ENCODE results near the gene TRIM54.
"Not testable (repeated sequence)": the region's sequence is repeated elsewhere in the genome, so short reads cannot be mapped to it uniquely, and the experiment has no call there.

Gene TRIM54

GRCh38 chr2:27313882-27314645 lies 31.8 kb downstream of the TRIM54 start:
- no peak for DNase-seq (ENCODE audit: low spot score)

- DNase-seq (ENCODE audit: low spot score), result no peak
Measured at GRCh38 chr2:27314709-27315108, 32.5 kb downstream of the TRIM54 start.

GRCh38 chr2:27315122-27315521 lies 32.9 kb downstream of the TRIM54 start:
- no peak for DNase-seq (ENCODE audit: low spot score)

- DNase-seq (ENCODE audit: low spot score), result no peak
Measured at GRCh38 chr2:27316655-27317412, 34.6 kb downstream of the TRIM54 start.

GRCh38 chr2:27319839-27320238 lies 37.6 kb downstream of the TRIM54 start:
- not testable (repeated sequence) for DNase-seq (ENCODE audit: low spot score)

GRCh38 chr2:27320958-27321543 lies 38.8 kb downstream of the TRIM54 start:
- DNase-seq (ENCODE audit: low spot score), result peak; percentile 19

- DNase-seq (ENCODE audit: low spot score), result no peak
Measured at GRCh38 chr2:27322301-27322765, 40.1 kb downstream of the TRIM54 start.

- DNase-seq (ENCODE audit: low spot score), result peak; percentile 92
Measured at GRCh38 chr2:27322766-27323595, 40.8 kb downstream of the TRIM54 start, which contains the start of gene MPV17. MPV17 (minus strand) TSS chr2:27323097; CDS start chr2:27322517, 580 bp downstream.

- peak; percentile 19 for DNase-seq (ENCODE audit: low spot score)
Measured at GRCh38 chr2:27323596-27324285, 41.5 kb downstream of the TRIM54 start.

GRCh38 chr2:27324720-27325119 lies 42.5 kb downstream of the TRIM54 start:
- DNase-seq (ENCODE audit: low spot score), result no peak

- DNase-seq (ENCODE audit: low spot score), result no peak
Measured at GRCh38 chr2:27335311-27335710, 53.1 kb downstream of the TRIM54 start.

- no peak for DNase-seq (ENCODE audit: low spot score)
Measured at GRCh38 chr2:27336173-27336572, 53.9 kb downstream of the TRIM54 start.

- DNase-seq (ENCODE audit: low spot score), result no peak
Measured at GRCh38 chr2:27347641-27348040, 65.4 kb downstream of the TRIM54 start.

- no peak for DNase-seq (ENCODE audit: low spot score)
Measured at GRCh38 chr2:27350106-27350693, 68.0 kb downstream of the TRIM54 start.

GRCh38 chr2:27351802-27352598 lies 69.8 kb downstream of the TRIM54 start:
- no peak for DNase-seq (ENCODE audit: low spot score)

- DNase-seq (ENCODE audit: low spot score), result not testable (repeated sequence)
Measured at GRCh38 chr2:27353386-27353761, 71.1 kb downstream of the TRIM54 start.

- no peak for DNase-seq (ENCODE audit: low spot score)
Measured at GRCh38 chr2:27353762-27354596, 71.8 kb downstream of the TRIM54 start.

- DNase-seq (ENCODE audit: low spot score), result no peak
Measured at GRCh38 chr2:27354597-27354927, 72.3 kb downstream of the TRIM54 start.

GRCh38 chr2:27356056-27356381 lies 73.8 kb downstream of the TRIM54 start:
- DNase-seq (ENCODE audit: low spot score), result no peak

Measured in hematopoietic multipotent progenitor cell treated with erythropoietin and hydrocortisone succinate and interleukin-3 and kit ligand, for 15 days (in vitro differentiated cells).